ENCODE data around the gene SESN2. TPM values are rescaled to one million over a fixed set of nuclear protein-coding genes. Genes with fewer than 3 reads are reported as not detected.

The SESN2 gene
- total RNA-seq, 1 experiment from 2014 or later, result 36.8 TPM

DNA sequence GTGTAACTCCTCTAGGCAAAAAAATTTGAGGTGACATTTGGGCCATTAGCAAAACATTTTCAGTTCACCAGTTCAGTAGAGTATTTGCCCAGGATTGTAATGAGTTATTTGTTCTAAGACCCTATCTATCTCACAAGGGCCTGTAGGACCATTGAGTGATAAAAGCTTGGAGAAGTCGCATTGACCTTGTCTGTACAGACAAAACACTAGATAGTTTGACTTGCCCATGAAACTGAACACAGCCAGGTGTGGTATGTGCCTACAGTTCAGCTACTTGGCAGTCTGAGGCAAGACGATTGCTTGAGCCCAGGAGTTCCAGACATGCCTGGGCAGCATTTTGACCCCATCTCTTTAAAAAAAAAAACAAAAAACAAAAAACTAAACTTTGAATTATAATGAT lies 20.3 kb upstream of the SESN2 start (continued):
- TF ChIP-seq ZBTB33 (IDR thresholded peaks at IDR 0.05; ENCODE audit: extremely low read depth, insufficient replicate concordance, low read length) (no peak), ZNF274 (IDR thresholded peaks at IDR 0.05; ENCODE audit: low read depth, low read length) (no peak), JUND (IDR thresholded peaks at IDR 0.05) (no peak), TCF7L2 (IDR thresholded peaks at IDR 0.05; ENCODE audit: borderline replicate concordance, extremely low read depth, insufficient read depth, insufficient read length) (no peak), YY1 (IDR thresholded peaks at IDR 0.05; ENCODE audit: extremely low read depth, insufficient replicate concordance, low read depth, low read length) (no peak)

DNA sequence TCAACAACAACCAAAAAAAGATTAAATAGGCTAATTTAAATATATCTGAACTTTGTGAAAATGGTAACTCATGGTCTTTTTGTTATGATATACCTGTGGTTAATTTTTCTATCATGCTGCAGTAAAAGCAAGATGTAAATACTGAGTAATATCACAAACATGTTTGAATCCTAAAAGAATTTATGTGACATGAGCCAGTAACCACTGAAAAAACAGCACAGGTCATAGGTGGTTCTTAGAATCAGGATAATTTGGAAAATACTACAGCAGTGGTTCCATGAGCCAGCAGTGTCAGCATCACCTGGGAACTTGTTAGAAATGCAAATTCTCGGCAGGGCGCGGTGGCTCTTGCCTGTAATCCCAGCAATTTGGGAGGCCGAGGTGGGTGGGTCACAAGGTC lies 19.3 kb upstream of the SESN2 start:
- Histone ChIP-seq H3K9me3 (ENCODE audit: control insufficient read depth in 1 of 2, insufficient read depth in 1 of 2, low read depth in 1 of 2, low read length in 2 of 2) (no peaks in the 10 kb centered on the region), H3K4me1 (ENCODE audit: control insufficient read depth in 1 of 2, insufficient read depth in 2 of 2, low read length in 2 of 2) (peaks cover 7 to 16% of the 10 kb centered on the region in 2 experiments), H3K27me3 (ENCODE audit: insufficient read depth, low read length) (no peaks in the 10 kb centered on the region), H4K20me1 (ENCODE audit: insufficient read depth) (no peaks in the 10 kb centered on the region), H2AFZ (ENCODE audit: low read depth, low read length, poor library complexity, severe bottlenecking) (no peak overlapping the region), H3K79me2 (ENCODE audit: insufficient read depth, low read length) (peaks cover 23% of the 10 kb centered on the region), H3K9ac (ENCODE audit: low read length) (no peak overlapping the region), H3K4me2 (ENCODE audit: low read length) (no peak overlapping the region), H3K9me2 (ENCODE audit: insufficient read depth) (no peaks in the 10 kb centered on the region), H3K36me3 (ENCODE audit: control insufficient read depth in 1 of 2, insufficient read depth in 2 of 2, low read length in 2 of 2) (peaks cover 3 to 8% of the 10 kb centered on the region in 2 experiments; a peak in 1 of 4 replicates), H3K27ac (ENCODE audit: low read depth, low read length) (no peak overlapping the region), H3K4me3 (replicated peaks in 1 of 2; ENCODE audit: low read depth in 1 of 2, low read length in 2 of 2) (no peak overlapping the region)
- no peak for ATAC-seq
- ChIA-PET RAD21 (ENCODE audit: low non-redundant PET in 1 of 2, low total read pairs in 2 of 2, uncharacterized antibody in 2 of 2, unreplicated experiment in 2 of 2) (no interaction called here), POLR2A (no interaction called here), CTCF (no interaction called here)
- TF ChIP-seq RAD21 (IDR thresholded peaks at IDR 0.05; ENCODE audit: low read depth) (no peak), ZFX (IDR thresholded peaks at IDR 0.05) (no peak), POLR2A (IDR thresholded peaks at IDR 0.05; ENCODE audit: borderline replicate concordance, extremely low read depth, insufficient read depth, insufficient read length) (no peak)
- TF ChIP-seq, protein P1, sequence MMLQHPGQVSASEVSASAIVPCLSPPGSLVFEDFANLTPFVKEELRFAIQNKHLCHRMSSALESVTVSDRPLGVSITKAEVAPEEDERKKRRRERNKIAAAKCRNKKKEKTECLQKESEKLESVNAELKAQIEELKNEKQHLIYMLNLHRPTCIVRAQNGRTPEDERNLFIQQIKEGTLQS (IDR thresholded peaks at IDR 0.05), result no peak
- intact Hi-C loops (cut with micrococcal nuclease), result no loop called here
- DNase-seq (ENCODE audit: low read depth, low spot score), result no peak
- BruUV-seq (replicated peaks), result no TSS peak
